ENCODE results near the gene ABCD3.
"Not testable (repeated sequence)": the region's sequence is repeated elsewhere in the genome, so short reads cannot be mapped to it uniquely, and the experiment has no call there.

The ABCD3 gene

DNA sequence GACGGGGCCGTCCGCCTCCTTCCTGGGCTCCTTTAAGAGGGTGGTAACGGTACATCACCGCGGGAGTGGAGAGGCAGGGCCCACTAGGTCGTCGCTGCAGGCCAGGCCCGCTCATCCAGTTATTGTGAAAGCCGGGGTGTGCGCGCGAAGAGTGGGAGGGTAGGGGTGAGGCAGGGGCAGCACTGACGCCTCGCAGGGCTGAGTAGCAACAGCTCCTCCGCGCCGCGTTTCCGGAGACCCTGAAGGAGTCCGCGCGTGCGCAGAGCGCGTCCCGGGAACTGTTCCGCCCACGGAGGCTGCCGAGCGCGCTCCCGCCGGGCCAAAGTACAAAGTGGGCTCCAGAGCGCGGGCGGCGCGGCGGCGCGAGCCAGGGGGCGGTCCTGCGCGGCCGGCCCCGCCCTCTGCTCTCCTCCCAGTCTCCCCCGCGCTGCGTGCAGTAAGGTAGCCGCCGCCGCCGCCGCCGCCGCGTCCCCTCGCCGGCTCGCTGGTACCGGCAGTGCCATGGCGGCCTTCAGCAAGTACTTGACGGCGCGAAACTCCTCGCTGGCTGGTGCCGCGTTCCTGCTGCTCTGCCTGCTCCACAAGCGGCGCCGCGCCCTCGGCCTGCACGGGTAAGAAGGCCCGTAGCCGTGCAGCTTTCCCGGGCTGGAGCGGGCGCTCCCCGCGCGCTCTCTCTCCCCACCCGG, at the start of gene ABCD3:
ABCD3 (plus strand) TSS at position 412 of the 686 bp plus-strand sequence; CDS start at position 502, 90 bp downstream.
- peak; percentile 93 to 96 for DNase-seq

DNA sequence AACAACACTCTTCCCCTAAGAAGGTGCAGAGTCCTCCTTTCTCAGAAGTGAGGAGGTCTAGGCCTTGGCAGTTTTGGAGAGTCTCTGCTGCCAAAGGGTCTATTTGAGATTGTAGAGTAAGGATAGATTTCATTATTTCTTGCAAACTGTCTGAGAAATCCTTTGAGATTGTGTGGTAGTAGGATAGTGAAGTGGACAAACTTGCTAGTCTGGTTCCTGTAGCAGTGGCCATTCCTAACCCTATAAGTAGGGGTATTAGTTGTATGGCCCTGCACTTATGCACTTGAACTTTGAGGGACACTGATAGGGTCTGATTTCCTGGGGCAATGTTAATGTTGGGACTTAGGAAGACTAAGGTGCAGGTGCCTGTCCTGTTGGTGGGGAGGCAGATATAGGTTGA, 45.4 kb upstream of the ABCD3 start:
- not testable (repeated sequence) for DNase-seq

DNA sequence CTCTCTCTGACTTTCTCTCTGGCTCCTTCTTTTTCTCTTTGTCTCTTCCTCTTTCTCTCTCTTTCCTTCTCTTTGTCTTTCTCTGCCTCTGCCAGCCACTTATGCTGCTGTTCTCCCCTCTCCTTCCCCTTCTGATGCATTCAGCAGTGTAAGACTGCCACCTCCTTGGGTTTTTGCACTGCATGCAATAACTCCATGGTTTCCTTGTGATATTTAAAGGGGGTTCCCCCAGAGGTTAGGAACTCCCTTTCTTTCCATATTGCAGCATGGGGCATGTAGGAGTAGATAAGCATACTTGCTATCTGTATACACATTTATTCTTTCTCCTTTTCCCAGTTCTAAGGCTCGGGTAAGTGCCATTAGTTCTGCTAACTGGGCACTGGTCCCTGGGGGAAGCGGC, 44.9 kb upstream of the ABCD3 start:
- not testable (repeated sequence) for DNase-seq

DNA sequence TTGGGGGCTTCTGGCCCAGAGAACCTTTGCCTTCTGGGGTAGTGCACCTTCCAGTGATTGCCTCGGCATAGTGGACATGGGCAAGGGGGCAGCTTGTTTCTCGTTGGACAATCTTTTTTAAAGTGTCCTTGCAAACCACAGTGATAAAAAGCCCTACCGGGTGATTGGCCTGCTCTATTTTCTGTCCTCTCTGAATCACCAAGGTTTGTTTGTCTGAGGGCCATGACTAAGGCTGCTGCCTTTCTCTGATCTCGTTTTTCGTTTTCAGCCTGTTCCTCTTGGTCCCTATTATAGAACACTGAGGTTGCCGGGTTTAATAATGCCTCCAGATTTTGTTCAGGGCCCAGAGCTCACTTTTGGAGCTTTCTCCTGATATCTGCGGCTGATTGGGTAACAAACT, 42.5 kb upstream of the ABCD3 start:
- DNase-seq = not testable (repeated sequence)

DNA sequence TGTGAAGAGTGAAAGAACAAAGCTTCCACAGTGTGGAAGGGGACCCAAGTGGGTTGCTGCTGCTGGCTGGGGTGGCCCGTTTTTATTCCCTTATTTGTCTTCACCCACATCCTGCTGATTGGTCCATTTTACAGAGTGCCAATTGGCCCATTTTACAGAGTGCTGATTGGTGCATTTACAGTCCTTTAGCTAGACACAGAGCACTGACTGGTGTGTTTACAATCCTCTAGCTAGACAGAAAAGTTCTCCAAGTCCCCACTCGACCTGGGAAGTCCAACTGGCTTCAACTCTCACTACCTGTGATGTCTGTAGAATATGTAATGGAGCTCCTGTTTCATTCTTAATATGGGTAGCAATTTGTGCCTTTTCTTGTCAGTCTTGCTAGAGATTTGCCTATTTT, 39.7 kb upstream of the ABCD3 start:
- DNase-seq = not testable (repeated sequence)

DNA sequence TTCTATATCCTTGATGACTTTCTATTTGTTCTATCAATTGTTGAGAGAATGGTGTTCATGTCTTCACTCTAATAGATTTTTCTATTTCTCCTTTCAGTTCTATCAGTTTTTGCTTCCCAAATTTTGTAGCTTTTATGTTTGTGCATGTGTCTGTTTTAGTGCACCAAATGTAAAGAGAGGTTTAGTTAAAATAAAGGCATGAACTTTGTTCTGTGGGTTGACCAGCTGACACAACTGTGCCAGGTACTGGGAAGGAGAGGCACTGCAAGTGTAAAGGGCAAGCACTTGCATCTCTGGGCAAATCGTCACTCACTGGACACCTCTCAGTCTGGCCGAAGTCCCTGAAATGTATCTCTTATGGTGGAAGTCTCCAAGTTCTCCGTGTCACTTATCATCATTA, 38.6 kb upstream of the ABCD3 start:
- DNase-seq = no peak

DNA sequence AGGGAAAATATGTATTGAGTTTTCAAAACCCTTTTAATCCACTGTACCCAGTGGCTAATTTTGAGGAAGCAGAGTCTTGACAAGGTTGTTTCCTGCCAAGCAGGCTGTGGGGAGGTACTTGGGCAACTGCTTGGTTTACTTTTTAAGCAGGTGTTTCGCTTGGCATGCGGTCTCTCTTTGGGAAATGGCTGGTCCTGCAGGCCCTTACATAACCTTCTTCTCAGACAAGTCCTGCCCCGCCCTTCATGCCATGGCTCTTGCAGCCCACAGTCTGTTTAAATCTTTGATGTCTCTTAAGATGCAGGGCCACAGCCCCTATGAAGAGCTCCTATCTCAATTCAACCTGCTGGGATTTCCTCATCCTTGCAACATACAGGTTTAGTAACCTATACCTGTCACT, 36.0 kb upstream of the ABCD3 start:
- DNase-seq = no peak

DNA sequence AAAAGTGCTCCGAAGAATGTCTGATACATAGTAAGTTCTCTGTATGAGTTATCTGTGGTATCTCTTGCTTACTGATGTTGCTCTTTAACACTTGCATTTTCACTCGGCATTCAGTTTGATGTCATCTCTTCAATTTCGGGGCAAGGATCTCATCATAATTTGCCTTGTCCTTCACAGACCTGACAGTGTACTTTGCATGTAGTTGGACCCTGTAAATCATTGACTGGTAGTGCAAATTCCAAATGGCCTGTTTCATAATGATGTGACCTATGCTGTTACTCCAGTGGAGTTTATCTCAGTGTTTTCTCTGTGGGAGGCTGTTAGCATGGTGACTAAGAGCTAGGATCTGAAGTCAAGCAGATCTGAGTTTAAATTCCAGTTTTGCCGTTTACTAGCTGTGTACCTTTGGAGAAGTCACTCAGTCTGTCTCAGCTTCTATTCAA, 34.2 kb upstream of the ABCD3 start:
- no peak for DNase-seq

DNA sequence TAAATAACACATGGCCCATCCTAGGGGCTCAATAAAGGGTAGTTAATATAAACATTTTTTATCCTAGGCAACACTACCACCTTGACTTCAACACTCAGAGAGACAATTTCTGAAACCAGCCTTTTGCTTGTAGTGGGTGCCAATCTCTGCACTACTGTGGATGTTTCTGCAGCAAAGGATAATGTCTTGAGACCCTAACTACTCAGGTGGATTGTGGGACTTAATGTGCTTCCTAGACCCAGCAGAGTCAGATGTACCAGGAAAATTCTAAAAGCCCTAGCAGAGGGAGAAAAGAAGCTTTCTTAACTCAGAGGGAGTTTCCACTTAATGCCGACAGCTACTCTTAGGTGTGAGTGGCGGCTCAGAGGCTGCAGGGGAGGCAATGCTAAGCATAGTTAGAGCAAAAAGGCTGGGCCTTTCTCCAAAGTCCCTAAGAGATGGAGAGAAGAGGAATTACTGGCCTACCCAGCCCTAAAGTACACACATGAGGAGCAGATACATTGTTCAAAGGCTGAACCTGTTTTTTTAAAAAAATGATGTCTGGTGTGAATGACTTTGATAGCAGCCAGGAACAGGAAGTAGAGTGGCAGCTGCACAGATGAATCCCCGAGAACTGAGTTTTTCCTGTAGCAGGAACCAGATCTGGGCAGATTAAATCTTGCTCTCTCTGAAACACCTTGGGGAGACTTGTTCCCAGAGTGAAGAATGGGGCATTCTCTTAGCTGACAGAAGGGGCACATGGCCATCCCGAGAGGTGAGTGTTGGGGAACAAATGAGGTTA, 33.5 kb upstream of the ABCD3 start:
- DNase-seq = no peak

DNA sequence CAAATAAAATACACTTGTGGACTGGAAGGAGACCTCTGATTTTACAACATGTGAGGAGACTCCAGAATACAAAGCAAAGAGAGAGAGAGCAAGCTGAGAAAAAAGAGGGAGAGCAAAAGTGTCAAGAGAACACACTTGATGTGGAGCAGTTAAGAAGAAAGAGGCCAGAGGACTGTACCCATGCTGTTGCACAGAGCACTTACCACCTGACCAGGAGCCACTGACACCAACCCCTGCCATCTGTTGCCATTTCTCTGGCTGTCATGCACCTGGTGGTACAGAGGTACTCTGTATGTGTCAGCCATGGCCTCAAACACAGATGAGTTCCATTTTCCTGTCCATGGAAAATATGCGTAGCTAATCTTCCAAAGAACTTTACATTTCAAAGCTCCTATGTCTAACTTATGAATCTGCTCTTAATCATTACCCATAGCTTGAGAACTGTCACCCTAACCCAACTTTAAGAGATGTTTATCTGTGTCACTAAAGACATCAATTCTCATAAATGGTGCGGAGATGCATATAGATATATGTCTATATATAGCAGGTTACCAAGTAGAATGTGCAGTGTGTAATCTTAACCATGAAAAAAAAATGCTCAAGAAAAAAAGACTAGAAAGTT, 32.8 kb upstream of the ABCD3 start:
- DNase-seq = no peak

DNA sequence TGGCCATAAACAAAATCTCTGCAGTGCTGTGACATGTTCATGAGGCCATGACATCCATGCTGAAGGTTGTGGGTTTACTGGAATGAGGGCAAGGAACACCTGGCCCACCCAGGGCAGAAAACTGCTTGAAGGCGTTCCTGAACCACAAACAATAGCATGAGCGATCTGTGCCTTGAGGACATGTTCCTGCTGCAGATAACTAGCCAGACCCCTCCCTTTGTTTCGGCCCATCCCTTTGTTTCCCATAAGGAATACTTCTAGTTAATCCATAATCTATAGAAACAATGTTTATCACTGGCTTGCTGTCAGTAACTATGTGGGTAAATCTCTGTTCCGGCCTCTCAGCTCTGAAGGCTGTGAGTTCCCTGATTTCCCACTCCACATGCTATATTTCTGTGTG, 28.9 kb upstream of the ABCD3 start:
- DNase-seq = no peak

DNA sequence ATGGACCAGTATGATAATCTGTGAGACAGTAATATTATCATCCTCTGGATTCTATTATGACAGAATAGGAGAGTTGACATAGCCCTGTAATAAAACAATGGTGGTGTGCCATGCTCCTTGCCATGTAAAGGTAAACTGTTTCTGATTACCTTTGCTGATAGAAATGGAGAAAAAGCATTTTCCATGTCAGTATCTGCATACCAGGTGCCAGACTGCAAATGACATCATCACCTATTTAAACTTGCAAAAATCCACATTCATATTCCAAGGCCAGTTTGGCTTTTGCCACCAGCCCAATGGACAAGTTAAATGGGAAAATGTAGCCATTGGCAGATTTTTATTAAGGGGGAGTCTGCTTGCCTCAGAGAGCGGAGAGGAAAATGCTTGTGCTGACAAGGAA, 23.9 kb upstream of the ABCD3 start:
- DNase-seq = no peak

DNA sequence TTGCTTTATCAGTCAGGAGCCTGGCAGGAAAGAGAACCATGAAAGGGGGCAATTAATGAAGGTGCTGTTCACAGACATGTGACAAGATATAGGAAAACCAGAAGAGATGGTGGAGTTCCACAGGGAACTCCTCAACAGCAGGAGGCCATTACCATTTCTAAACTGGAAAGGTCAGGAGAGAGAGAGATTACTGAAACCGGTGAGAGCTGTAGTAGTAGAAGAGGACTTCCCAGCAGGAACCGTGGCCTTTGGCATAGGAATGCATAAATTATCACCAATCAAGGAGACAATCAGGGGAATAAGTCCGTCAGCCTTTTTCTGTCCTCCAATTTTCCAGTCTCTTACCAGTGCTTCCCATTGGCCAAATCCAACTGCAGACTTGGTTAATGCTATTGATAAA, 23.0 kb upstream of the ABCD3 start:
- no peak for DNase-seq

DNA sequence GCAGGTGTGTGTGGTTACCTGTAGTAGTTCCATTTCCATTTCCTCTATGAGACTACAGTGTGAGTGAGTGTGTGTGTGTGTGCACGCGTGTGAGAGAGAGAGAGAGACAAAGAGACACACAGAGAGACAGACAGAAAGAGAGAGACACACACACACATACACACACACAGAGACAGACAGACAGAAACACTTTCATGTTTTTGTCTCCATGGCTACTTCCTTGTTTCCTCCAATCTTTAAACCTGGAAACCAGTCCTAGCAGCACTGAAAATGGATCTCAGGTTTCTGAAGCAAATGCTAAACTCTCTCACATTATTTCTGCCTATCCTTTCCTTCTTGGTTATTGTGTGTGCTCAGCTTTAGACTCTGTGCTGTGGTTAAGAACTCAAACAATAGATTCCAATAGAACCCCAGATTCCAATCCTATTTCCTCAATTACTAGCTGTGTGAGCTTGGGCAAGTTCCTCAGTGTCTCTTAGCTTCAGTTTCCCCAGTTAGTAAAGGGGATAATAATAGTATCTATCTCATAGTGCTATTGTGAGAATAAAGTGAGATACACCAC, 22.4 kb upstream of the ABCD3 start:
- no peak for DNase-seq

DNA sequence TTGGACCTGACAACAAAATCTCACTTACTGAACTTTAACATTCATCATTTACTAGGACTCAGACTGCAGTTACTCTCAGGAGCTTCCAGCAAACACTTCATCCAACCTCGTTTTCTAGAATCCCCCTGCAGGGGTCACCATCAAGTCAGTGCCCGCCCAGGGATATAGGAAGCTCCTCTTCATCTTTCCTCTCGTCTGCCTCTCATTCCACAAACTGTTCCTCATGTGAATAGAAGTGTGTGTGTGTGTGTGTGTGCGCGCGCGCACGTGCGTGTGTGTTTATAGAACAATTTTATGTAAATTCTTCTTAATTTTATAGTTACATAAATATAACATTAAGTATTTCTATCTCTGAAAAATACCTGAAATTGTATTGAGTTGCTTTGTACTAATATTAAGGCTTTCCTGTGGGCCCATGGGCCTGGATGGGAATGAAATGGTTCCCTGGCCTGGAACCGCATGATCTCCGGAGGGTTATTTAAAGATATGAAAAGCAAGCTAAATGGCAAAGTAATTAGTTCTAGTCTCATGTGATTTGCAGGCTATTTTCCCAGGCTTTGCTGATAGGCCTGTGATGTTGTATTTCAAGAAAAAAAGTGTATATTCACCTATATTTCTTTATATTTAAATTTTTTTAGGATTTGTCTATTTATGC, 21.7 kb upstream of the ABCD3 start:
- no peak for DNase-seq

DNA sequence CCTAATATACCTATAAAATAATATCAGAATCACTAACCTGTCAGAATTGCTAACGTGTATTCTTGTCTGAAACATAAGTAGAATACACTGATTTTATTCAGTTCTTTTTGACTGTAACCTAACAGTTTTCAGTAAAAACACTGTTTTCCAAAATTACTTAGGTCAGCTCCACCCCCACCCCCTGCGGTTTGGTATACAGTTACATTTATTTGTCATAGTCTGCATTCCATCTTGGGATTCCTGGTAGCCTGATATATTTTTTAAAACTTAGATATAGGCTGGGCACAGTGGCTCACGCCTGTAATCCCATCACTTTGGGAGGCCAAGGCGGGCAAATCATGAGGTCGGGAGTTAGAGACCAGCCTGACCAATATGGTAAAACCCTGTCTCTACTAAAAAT, 19.8 kb upstream of the ABCD3 start:
- DNase-seq = no peak

DNA sequence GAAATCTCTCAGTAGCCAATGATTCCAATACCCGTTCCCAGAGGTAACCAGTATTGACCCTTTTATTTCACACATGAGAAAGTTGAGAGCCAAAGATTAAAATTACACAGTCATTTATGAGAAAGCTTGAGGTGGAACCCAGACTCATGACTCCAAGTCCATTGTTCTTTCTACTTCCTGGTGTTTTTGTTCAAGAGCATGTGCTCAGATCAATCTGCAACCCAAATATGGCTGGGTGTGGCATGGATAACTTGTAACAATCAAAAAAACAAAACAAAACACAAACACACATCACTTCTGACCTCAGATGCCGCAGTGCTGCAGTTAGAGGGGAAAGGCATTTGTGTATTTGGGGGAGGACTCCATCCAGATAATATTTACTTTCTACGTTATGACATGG, 18.7 kb upstream of the ABCD3 start:
- no peak for DNase-seq

DNA sequence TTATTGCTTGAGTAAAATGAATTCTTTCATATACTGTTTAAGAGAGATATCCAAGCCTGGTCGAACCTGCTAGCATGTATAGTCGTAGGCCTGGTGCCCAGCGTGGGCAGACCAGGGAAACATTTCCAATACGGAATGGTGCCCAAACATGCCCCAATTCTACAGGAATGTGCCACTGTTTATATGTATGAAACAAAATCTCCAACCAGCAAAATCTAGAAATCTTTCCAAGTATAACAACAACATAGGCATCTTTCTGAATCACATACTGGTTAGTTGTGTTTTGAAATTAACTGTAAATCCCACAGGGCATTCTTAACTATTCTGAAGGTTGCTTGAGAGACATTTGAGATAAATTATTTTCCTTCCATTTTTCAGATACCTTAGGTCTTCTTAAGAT, 17.0 kb upstream of the ABCD3 start:
- no peak for DNase-seq

DNA sequence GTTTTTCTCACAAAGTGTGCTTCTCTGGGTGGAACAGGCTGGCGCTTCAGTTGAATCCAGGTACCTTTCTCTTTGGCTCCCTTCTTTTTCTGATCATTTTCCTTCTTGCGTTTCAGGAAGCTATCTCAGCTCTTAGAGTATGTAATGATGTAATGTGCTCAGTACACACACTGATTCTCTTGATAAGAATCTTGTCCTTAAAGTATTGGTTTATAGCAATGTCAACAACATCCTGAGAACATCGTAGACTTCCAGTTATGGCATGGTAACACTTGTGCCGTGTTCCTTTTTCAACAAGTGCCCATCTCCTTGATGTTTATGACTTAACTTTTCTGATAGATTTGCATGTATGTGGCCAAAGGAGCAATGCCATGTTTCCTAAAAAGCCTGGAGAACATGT, 11.7 kb upstream of the ABCD3 start:
- DNase-seq = no peak

DNA sequence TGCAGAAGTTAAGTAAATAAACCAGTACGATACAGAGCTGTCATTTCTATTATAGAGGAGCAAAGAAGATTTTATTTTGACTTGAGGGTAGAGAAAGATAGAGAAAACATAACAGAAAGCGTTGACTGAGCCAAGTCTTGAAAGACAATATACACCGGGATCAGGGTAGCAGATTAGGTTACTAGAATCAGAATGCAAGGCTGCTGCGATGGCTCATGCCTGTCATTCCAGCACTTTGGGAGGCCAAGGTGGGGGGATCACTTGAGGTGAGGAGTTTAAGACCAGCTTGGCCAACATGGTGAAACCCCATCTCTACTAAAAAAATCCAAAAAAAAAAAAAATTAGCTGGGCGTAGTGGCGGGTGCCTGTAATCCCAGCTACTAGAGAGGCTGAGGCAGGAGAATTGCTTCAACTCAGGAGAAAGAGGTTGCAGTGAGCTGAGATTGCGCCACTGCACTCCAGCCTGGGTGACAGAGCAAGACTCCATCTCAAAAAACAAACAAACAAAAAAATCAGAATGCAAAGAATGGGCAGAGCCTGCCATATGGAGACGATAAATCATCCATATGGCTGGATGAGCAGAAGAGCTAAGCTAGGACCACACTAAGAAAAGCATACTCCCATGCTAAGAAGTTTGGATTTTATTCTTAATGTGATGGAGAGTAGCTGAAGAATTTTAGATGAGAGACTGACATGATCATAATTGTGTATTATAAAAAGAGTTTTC, 9.9 kb upstream of the ABCD3 start:
- DNase-seq = no peak

DNA sequence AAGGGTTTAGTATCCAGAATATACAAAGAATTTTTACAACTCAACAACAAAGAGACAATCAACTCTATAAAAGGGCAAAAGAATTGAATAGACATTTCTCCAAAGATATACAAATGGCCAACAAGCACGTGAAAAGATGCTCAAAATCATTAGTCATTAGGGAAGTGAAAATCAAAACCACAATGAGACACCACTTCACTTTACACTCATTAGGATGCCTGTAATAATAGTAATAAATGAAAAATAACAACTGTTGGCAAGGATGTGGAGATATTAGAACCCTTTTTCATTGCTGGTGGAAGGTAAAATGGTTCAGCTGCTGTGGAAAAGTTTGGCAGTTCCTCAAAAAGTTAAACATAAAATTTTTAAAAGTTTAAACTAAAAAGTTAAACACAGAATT, 7.0 kb upstream of the ABCD3 start:
- DNase-seq = no peak

DNA sequence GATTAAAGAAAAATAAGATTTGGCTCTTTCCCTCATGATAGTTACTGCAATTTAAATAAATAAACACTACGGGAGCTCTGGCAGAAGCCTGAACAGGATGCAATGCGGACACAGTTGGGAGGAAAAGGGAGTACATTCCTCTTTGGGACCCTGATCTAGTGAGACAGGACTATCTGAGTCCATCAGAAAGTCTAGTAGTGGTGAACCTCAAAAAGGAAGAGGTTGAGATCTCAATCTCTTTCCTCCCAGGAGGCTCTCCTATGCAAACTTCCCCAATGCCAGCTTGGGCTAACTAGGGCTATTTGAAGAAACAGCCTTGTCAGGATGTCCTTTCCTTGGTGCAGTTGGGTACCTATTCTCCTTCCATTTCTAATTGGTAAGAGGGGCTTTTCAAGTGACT, 4.9 kb upstream of the ABCD3 start:
- no peak for DNase-seq

Data from activated CD4-positive, alpha-beta T cell treated with anti-CD3 and anti-CD28 coated beads, Interleukin-2, amount 50 U/mL, for 4 hours (primary cell).